ENCODE measurements around the gene CPXM2.

GRCh38 chr10:123913688-123914268 lies 22.2 kb upstream of the CPXM2 start:
- no peak for TF ChIP-seq CTCF (IDR thresholded peaks at IDR 0.05; ENCODE audit: low read depth, low read length, missing input control)
- no peak for TF ChIP-seq YY1 (IDR thresholded peaks at IDR 0.05)
- TF ChIP-seq TAF1 (conservative IDR thresholded peaks at IDR 0.05): no peak
- TF ChIP-seq ATF3 (IDR thresholded peaks at IDR 0.05): no peak
- no peak for TF ChIP-seq MAX (IDR thresholded peaks at IDR 0.05)
- no peak for TF ChIP-seq JUND (IDR thresholded peaks at IDR 0.05)
- TF ChIP-seq GABPA (IDR thresholded peaks at IDR 0.05 in 1 of 2, conservative IDR thresholded peaks at IDR 0.05 in 1 of 2): no peak
